GM18951 (cell line): ENCODE data around the gene GPR17.

Source experiments
- POLR2A ChIP-seq: IDR thresholded peaks from 4 replicates; pipeline ENCODE4 v1.6.1; 2011; ENCODE audit warnings: mild to moderate bottlenecking; ENCODE audit not compliant: insufficient read length, insufficient read depth; ENCODE audit errors: extremely low read depth
- in situ Hi-C: fragments of 300-500 bp; cut with MboI; formaldehyde crosslinking; loops from one replicate; pipeline ENCODE4 v1.12.0; 2022; ENCODE audit warnings: low sequenced_read_pairs, mixed read lengths, inconsistent platforms; ENCODE audit not compliant: unreplicated experiment

The GPR17 gene, protein sequence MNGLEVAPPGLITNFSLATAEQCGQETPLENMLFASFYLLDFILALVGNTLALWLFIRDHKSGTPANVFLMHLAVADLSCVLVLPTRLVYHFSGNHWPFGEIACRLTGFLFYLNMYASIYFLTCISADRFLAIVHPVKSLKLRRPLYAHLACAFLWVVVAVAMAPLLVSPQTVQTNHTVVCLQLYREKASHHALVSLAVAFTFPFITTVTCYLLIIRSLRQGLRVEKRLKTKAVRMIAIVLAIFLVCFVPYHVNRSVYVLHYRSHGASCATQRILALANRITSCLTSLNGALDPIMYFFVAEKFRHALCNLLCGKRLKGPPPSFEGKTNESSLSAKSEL

DNA sequence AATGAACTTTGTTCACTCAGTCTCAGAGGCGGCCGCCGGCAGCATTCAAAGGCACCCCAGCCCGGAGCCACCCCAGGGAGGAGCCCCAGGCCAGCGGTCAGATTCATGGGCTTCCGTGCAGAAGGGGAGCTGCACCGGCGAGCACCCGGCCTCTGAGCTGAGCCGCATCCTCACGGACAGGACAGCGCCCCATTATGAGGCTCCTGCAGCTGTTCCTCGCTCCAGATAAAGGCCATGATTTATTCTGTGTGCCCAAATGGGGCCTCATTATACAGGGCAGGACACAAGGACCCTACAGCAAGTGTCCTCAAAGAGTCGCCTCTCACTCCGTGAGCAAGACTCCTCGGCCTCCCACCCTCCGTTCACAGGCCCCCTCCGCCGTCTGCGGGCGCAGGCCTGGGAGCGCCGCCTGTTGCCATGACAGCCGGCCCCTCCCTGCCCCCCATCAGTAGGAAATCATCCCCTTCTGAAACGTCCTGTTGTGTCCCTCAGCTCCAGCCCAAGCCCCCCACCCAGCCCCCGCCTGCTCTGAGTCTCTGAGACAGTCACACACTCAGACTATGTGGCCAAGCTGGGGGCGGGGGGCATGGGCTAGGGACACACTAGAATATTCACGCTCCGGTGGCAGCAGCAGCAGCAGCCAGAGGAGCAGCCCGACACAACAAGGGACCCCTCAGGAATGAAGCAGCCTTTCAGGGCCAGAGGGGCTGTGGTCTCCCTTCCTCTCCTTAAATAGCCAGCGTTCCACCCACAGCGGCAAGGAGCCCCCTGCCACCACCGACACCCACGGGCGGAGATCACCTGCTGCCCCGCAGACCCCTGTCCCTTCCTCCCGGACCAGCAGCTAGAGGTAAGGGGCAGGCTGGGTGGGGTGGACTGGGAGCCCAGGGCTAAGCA lies at the start of gene GPR17:
GPR17 (plus strand) TSS at position 759 of the 897 bp plus-strand sequence. CDS start 4,583 bp downstream, outside the sequence.
- in situ Hi-C loops: no loop called here
- TF ChIP-seq POLR2A: no peak

DNA sequence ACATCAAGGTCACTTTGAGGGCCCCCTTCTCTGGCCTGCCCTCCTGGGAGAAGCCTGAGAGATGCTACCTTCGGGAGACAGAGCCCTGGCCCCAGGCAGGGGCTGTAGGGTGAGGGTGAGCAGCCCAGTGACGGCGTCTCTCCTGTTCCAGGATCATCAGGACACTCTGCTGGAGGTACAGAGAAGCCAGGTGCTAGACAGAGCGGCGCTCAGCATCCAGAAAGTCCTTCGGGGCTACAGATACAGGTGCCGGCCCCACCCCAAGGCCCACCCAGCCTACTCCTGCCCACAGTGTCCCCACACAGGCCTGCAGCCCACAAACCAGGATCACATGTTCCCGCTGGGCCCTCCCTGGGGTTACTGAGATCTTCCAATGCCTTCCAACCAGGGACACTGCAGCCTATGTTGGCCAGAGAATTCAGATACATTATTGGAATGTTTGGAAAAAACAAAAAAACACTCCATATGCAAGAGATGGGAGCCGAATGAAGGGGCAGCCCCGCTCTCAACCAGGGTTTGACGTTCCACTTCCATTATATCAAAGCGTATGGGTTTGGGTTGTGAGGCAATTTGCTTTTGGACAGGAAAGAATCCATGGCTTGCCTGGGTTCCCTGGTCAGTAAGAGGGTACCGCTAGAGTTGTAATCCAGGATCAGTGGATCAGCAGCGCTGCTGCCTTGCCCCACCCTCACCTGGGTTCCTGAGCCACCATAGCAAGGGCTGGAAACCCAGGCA lies 49.5 kb upstream of the GPR17 start:
- in situ Hi-C loops: no loop called here
- no peak for TF ChIP-seq POLR2A

DNA sequence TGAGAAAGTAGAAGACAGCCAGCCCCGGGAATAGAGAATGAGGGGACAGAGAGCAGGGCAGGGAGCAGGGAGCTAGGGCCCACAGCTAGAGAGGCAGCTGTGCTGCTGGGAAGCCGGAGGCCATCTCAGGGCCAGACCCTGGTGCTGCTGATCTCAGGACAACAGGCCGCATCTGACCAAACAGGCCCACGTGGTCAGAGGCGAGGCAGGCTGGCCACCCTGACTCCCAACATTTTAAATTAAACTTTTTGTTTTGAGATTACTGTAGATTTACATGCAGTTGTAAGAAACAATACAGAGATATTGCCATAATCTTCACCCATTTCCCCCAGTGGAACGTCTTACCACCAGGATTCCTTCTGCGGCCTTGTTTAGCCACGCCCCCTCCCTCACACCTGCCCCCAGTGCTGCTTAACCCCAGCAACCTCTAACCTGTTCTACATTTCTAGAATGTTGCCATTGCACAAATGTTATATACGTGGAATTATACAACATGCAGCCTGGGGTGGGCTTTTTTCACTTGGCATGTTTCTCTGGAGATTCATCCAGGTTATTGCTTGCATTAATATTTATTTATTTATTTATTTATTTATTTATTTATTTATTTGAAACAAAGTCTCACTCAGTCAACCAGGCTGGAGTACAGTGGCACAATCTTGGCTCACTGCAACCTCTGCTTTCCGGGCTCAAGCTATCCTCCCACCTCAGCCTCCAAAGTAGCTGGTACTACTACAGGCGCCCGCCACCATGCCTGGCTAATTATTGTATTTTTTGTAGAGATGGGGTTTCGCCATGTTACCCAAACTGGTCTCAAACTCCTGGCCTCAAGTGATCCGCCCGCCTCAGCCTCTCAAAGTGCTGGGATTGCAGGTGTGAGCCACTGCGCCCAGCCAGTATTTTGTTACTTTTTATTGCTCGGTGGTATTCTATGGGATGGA lies 48.6 kb upstream of the GPR17 start:
- in situ Hi-C loops: no loop called here

DNA sequence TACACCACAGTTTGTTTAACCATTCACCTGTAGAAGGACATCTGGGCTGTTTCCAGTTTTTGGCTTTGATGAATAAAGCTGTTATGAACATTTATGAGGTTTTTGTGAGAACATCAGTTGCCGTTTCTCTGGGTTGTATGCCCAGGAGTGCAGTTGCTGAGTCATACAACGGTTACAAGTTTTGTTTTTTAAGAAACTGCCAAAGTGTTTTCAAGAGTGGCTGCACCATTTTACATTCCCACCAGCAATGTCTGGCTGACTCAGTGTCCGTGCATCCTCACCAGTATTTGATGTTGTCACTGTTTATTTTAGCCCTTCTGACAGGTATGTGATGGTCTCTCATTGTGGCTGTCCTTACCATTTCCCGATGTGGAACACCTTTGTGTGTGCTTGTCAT lies 48.0 kb upstream of the GPR17 start:
- no peak for TF ChIP-seq POLR2A
- in situ Hi-C loops: no loop called here

More for the DNA sequence above, 48.6 kb upstream of the GPR17 start:
- TF ChIP-seq POLR2A: no peak

DNA sequence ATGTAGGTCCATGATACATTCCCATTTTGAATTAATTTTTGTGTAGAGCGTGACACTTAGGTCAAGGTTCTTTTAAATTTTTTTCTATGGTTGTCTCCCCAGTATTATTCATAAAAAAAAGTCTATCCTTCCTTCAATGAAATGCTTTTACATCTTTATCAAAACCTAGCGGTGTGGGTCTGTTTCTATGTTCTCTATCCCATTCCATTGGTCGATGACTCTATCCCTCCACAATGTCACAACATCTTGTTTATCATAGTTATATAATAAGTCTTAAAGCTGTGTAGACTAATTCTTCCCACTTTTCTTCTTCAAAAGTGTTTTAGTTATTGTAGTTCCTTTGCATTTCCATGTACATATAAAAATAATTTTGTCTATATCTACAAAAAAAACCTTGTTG lies 47.2 kb upstream of the GPR17 start:
- no peak for TF ChIP-seq POLR2A
- in situ Hi-C loops: no loop called here

DNA sequence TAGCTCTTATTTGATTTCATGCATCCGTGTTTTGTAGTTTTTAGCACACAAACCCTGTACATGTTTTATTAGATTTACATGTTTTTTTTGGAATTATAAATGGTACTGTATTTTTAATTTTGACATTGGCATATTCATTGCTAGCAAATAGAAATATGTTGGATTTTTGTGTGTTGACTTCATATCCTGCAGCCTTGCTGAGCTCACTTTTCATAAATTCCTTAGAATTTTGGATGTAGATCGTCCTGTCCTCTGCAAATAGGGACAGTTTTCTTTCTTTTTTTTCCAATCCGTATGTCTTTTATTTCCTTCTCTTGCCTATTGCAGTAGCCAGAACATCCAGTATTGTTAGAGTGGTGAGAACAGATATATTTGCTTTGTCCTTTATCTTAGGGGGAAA lies 46.7 kb upstream of the GPR17 start:
- TF ChIP-seq POLR2A: no peak
- in situ Hi-C loops: no loop called here

GRCh38 chr2:127604986-127605385 lies 41.0 kb upstream of the GPR17 start:
- in situ Hi-C loops: no loop called here
- no peak for TF ChIP-seq POLR2A

- in situ Hi-C loops: no loop called here
- no peak for TF ChIP-seq POLR2A
These were observed 40.2 kb upstream of the GPR17 start for GRCh38 chr2:127605691-127606263.

DNA sequence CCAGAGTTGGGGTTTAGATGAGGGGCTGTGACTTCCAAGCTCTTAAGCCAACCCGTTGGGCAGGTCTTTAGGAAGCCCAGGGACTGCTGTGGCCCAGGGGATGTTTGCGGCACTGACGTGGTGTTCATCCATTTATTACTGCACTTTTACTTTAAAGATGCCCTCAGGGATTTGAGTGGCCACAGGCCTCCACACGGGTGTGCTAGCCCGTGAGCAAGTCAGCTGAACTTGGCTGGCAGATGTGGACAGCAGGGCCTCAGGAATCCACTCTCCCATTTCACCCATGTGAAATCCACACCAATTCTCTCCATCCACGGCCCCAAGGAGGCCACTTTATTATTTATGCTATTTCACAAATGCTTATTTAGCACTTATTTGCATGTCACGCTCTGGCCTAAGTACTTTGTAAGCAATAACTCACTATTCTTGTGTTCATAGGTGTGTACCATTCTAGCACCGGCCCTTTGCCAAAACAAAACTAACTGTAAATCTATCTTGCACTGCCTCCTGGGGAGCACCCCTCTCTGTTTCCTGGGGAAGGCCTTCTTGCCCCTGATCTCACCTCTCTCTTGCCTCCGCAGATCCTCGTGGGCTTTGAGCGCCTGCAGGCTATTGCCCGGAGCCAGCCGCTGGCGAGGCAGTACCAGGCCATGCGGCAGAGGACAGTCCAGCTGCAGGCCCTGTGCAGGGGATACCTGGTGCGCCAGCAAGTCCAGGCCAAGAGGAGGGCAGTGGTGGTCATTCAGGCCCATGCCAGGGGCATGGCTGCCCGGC lies 39.1 kb upstream of the GPR17 start:
- in situ Hi-C loops: no loop called here
- no peak for TF ChIP-seq POLR2A

DNA sequence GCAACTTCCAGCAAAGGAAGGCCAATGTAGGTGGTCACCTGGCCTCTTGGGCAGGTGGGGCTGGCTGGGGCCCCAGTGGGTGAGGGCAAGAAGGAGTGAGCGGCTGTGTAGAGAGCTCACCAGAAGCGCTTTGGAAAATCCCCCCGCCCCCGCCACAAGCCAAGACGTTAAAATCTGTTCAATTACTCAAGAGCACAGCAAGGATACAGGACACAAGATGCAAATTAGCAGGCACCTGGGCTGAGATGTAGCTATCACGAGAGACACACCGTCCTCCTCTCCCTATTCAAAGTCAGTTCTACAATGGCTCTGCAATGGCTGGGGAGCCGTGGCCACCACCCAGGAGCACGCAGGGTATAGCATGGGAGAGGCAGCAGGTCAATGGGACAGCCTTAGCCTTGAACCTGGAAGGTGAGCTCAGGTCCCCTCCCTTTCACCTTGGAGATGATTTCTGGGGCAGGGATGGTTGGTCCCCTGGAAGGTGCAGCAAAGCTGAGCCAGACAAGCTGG lies 38.5 kb upstream of the GPR17 start:
- in situ Hi-C loops: no loop called here
- no peak for TF ChIP-seq POLR2A
